Naive B cell (primary cell): Measurements from ENCODE around the gene RABGAP1L. TPM values are rescaled to one million over a fixed set of nuclear protein-coding genes. Genes with fewer than 3 reads are reported as not detected.
A peak's percentile ranks its signal among the peaks of the same experiment; 100 is the strongest.

Experiments used
- ATAC-seq, 2 donors: fragments of 150-1000 bp; cut with Tn5 transposase; 2 replicates each; pipeline ENCODE4 v1.10.0; 2021; ENCODE audit warnings: low read depth in 2 of 2, mild to moderate bottlenecking in 2 of 2, moderate library complexity in 2 of 2
- DNase-seq: peaks from one replicate; pipeline ENCODE4 v3.0.0; 2022
- H3K27ac Mint-ChIP-seq, 6 donors: one replicate each; pipeline ENCODE4 v1.8.0; 2020 to 2022; ENCODE audit warnings: mild to moderate bottlenecking in 6 of 6, mixed read lengths in 6 of 6, moderate library complexity in 5 of 6, inconsistent platforms in 2 of 6
- H3K27me3 Mint-ChIP-seq, 3 donors: one replicate each; pipeline ENCODE4 v1.8.0; 2021 to 2022; ENCODE audit warnings: mixed read lengths in 3 of 3, mild to moderate bottlenecking in 1 of 3
- H3K36me3 Mint-ChIP-seq, 2 donors: one replicate each; pipeline ENCODE4 v1.8.0; 2020 to 2022; ENCODE audit warnings: mixed read lengths in 2 of 2, inconsistent platforms in 1 of 2, mild to moderate bottlenecking in 1 of 2
- H3K4me1 Mint-ChIP-seq, 3 donors: one replicate each; pipeline ENCODE4 v1.8.0; 2020 to 2022; ENCODE audit warnings: mixed read lengths in 3 of 3, inconsistent platforms in 1 of 3, mild to moderate bottlenecking in 1 of 3, moderate library complexity in 1 of 3
- H3K4me3 Mint-ChIP-seq, 8 donors: one replicate each; pipeline ENCODE4 v1.8.0; 2020 to 2022; ENCODE audit warnings: mild to moderate bottlenecking in 8 of 8, mixed read lengths in 8 of 8, moderate library complexity in 8 of 8, inconsistent platforms in 2 of 8
- H3K9me3 Mint-ChIP-seq, 7 donors: one replicate each; pipeline ENCODE4 v1.8.0; 2020 to 2022; ENCODE audit warnings: mixed read lengths in 7 of 7, mild to moderate bottlenecking in 5 of 7, inconsistent platforms in 2 of 7, moderate library complexity in 1 of 7
- polyA plus RNA-seq, 6 donors: library from polyadenylated mRNA; unstranded; fragments of 300-500 nt; fragmentation: Illumina TruSeq; gene quantifications; one replicate each; pipeline ENCODE4 v1.2.3, GENCODE V29; 2021; ENCODE audit warnings: low read depth in 6 of 6

The RABGAP1L gene
- polyA plus RNA-seq, 6 donors from 2014 or later: 24.0 to 90.2 (median 79.0) TPM

DNA sequence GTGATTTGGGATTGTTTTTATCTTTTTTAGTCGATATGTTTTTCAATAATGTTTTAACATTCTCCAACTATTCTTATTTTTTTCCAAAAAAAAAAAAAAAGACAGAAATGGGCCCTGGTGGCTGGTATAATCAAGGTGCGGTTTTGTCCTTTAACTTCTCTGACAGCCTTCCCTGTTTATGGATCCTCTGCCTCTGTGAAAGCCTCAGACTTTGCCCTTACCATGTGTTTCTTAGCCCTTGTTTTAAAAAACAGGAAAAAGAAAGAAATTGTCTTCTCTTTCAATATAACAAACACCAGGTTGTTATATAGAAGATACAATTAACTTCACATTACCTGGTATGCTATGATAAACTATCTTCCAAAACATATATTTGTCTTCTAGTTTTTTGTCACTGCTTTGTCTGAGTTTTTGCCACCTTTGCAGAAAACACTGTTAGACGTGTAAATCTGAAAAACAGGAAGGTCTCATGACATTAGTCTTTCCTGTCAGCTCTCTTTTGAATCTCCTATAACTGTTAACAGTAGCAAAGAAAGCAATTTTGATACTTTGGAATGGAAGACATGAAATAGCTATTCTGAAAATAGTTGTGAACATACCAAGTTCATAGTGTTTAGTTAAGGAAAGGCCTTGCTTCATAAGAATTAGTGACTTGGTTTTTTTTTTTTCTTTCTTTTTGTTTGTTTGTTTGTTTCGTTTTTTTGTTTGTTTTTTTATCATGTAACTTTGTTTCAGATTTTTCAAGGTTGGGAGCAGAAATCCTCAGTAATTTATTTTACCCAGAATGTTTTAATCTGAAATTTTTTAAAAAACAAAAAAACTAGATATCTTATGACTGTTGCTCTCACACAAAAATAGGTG, 808.8 kb downstream of the RABGAP1L start:
- ATAC-seq (peak; percentile 42 to 51), DNase-seq (no peak)
- Mint-ChIP-seq H3K27ac (peak overlapping the region; percentile 54 to 88 (median 78)), H3K9me3 (no peaks in the 10 kb centered on the region), H3K4me3 (peak overlapping the region in 7 of 8 donors; percentile 41 to 78 (median 57)), H3K36me3 (peaks cover 0 to 3% of the 10 kb centered on the region in 2 donors), H3K4me1 (peaks cover 35 to 70% (median 51%) of the 10 kb centered on the region in 3 donors), H3K27me3 (no peaks in the 10 kb centered on the region)

DNA sequence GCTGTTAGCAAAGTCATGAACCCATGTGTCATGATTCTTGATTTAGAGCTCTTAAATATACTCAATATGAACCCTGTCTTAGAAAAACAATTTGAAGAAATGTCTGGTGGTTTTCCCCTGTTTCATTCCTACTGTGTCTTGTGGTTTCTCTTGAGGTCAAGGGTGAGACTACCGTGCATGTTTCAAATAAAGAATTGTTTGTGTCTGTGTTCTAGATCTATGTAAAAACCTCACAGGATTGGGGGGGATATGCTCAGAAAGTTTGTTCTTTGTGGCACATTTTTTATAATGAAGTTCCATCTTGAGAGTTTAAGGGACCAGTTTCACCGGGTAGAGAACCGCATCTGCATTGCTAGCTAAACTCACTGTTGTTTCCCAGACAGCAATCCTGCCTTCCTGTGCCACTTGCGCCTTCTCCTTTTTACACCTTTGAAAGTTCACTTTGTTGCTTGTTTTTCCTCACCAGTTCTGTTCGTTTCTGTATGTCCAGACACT, 809.5 kb downstream of the RABGAP1L start:
- no peak for DNase-seq
- Mint-ChIP-seq H3K27ac (peak overlapping the region; percentile 30 to 88 (median 77)), H3K9me3 (no peaks in the 10 kb centered on the region), H3K27me3 (no peaks in the 10 kb centered on the region), H3K4me1 (peaks cover 38 to 64% (median 44%) of the 10 kb centered on the region in 3 donors), H3K4me3 (peak overlapping the region; percentile 41 to 84 (median 60)), H3K36me3 (peaks cover 3 to 5% of the 10 kb centered on the region in 2 donors)
- ATAC-seq: peak; percentile 67

DNA sequence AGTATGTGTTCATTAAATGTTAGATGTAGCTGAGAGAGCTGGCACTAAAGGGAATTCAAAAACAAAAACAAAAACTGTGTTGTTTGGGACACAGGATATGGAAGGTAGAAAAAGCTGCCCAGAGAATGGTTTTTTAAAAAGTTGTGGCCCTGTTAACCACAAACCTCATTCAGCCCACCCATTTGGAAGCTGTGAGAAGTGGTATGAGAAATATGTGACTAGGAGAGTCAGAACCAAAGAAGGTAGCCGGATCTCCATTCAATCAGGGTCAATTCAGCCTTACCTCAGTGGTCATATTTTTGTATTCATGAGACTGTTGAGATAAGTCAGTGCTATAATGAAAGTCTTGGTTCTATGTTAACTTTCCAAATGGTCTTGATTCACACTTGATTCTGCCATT, 810.7 kb downstream of the RABGAP1L start:
- H3K36me3 Mint-ChIP-seq: peaks cover 9 to 17% of the 10 kb centered on the region in 2 donors
- H3K9me3 Mint-ChIP-seq: no peaks in the 10 kb centered on the region
- ATAC-seq (no peak), DNase-seq (no peak)
- H3K27ac Mint-ChIP-seq: peak overlapping the region in 3 of 6 donors; percentile 12 to 77 (median 66)
- H3K27me3 Mint-ChIP-seq: no peaks in the 10 kb centered on the region
- H3K4me3 Mint-ChIP-seq: no peak overlapping the region
- peaks cover 29 to 53% (median 33%) of the 10 kb centered on the region in 3 donors for H3K4me1 Mint-ChIP-seq

DNA sequence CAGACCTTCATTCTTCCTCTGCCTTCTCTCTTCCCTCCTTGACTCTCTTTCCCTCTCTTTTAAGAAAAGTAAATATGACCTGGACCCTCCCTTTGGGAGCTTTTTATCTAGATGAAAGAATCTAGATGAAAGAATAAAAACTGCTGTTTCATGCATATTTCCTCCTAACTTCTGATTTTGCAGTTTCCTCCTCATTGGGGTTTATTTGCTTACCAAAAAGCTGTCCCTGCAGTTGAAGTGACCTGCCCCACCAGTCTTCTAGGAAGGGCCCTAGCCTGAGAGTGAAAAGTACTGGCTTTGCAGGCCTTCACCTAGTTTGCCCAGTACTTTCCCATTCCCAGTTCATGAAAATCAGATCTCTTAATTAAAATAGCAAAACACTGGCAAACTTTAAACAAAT, 812.1 kb downstream of the RABGAP1L start:
- Mint-ChIP-seq H3K4me3 (no peak overlapping the region), H3K9me3 (no peaks in the 10 kb centered on the region), H3K4me1 (peaks cover 19 to 40% (median 21%) of the 10 kb centered on the region in 3 donors), H3K27me3 (no peaks in the 10 kb centered on the region), H3K36me3 (peaks cover 17 to 30% of the 10 kb centered on the region in 2 donors), H3K27ac (peak overlapping the region in 4 of 6 donors; percentile 30 to 87 (median 44))
- DNase-seq: no peak
- no peak for ATAC-seq

DNA sequence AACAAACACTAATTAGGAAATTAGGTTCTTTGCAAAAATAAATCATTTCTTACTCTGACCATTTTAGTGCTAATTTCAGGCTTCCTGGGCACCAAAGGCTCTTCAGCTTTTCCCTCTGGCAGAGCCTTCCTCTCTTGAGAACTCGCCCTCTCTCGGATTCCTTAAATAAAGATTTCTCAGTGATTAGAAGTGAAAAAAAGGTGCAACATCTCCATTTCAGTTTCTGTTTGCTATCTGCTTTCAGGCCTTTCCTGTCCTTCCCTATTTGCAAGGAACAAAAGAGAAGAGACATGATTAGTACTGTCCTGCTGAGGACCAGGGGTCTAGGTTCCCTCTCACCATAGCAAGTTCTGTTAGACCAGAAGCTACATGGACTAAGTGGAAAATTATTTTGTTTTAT, 812.6 kb downstream of the RABGAP1L start:
- DNase-seq (no peak), ATAC-seq (no peak)
- Mint-ChIP-seq H3K36me3 (peaks cover 17 to 30% of the 10 kb centered on the region in 2 donors), H3K27ac (peak overlapping the region in 4 of 6 donors; percentile 18 to 87 (median 46)), H3K9me3 (no peaks in the 10 kb centered on the region), H3K27me3 (no peaks in the 10 kb centered on the region), H3K4me3 (no peak overlapping the region), H3K4me1 (peaks cover 17 to 38% (median 19%) of the 10 kb centered on the region in 3 donors)

DNA sequence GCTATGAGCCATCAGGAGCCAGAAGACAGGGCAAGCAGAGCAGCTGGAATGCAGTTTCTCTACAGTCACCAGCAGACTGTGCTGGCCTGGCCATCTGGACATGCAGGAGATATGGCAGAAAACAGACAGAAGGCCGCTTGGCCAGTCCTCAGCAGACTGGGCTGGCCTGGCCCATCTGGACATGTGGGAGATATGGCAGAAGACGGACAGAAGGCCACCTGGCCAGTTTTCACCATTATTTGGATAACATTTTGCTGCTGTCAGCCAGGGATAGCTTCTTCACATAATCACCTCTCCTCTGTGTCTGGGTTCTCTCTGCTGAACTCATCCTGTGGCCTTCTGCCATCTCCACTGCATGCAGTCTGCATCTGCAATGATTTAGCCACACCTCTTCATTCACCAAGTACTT, 815.4 kb downstream of the RABGAP1L start:
- no peak overlapping the region for H3K4me3 Mint-ChIP-seq
- H3K36me3 Mint-ChIP-seq: peaks cover 17 to 30% of the 10 kb centered on the region in 2 donors
- H3K27ac Mint-ChIP-seq: peak overlapping the region in 1 of 6 donors; percentile 68
- DNase-seq (no peak), ATAC-seq (no peak)
- H3K4me1 Mint-ChIP-seq: peaks cover 3 to 11% (median 5%) of the 10 kb centered on the region in 3 donors
- H3K27me3 Mint-ChIP-seq: no peaks in the 10 kb centered on the region
- H3K9me3 Mint-ChIP-seq: no peaks in the 10 kb centered on the region

DNA sequence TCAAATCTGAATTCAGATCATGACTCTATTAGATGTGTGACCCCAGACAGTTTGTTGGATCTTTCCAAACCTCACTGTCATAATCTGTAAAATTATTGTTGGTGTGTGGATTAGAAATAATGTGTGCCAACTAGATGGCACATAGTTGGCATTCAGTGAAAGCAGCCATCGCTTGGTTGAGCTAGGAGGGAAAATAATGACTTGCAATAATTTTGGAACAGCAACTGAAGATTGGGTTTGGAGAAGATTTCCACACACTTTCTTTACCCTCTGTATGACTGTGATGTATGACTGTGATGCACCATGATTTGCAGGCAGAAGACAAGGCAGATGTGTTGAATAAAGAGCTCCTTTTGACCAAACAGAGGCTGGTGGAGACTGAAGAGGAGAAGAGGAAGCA, 816.4 kb downstream of the RABGAP1L start:
- no peak for DNase-seq
- Mint-ChIP-seq H3K27me3 (no peaks in the 10 kb centered on the region), H3K9me3 (no peaks in the 10 kb centered on the region), H3K36me3 (peaks cover 23 to 38% of the 10 kb centered on the region in 2 donors), H3K27ac (peak overlapping the region in 1 of 6 donors; percentile 8), H3K4me3 (no peak overlapping the region), H3K4me1 (peaks cover 5 to 10% (median 7%) of the 10 kb centered on the region in 3 donors)
- no peak for ATAC-seq

DNA sequence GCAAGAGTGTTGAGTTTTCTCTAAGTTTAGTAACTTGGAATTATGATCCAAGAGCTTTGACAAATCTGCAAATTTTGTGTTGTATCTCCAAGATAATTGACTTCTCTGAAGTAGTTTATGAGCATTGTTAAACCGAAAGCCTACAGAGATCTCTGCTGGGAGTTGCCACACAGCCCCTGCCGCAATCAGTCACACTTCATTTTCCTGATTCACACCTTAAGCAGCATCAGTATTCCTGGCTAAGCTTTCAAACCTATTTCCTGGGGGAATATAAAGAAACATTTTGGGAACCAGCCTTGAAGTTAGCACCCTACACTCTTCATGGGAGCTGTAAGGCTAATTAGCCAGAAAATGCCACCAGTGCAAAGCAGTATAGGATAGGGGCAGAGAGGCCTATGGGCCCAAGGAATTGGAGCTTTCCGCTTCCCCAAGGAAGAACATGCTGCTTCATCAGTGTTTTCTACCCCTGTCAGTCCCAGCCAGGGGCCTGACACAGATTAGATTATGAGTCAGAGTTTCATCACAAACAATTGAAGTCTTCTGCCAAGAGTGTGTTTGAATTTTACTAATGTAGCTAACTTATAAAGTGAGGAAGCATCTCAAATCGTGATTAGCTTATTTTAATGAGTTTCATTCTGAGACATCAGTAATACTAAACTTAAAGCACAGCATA, 817.3 kb downstream of the RABGAP1L start:
- Mint-ChIP-seq H3K27me3 (no peaks in the 10 kb centered on the region), H3K4me1 (peaks cover under 1 to 7% (median 7%) of the 10 kb centered on the region in 3 donors), H3K4me3 (no peak overlapping the region), H3K27ac (peak overlapping the region in 2 of 6 donors; percentile 5 to 13), H3K9me3 (no peaks in the 10 kb centered on the region), H3K36me3 (peaks cover 23 to 38% of the 10 kb centered on the region in 2 donors)
- DNase-seq (no peak), ATAC-seq (no peak)

DNA sequence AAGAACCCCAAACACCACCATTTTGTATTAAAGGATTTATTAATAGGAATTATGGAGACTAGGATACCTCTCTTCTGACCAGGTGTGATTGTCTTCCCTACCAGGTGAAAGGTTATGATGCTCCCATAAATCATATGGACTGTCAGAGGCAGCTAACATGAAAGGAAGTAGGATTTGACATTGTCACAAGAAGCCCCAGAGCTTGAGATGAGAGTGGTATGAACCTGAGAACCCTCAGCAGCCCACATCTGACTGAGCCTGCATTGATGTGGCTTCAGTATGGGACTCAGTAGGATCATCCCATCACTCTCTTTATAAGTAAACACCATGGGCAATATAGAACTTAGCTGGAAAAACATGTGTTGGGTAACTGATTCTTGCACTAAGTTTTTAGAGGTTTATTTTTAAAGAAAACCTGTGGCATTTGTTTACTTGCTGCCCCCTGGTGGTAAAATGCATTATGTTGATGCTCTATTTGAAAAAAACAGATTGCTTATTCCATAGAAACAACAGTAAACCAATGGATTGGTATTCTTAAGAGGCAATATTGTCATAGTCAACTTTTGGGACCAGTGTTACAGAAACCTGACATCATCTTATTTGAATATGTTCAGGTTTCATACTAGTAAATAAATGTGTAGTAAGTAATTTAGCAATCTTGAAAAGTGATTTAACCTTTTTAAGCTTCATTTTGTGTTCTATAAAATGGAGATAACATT, 823.8 kb downstream of the RABGAP1L start:
- no peak overlapping the region for H3K4me3 Mint-ChIP-seq

DNA sequence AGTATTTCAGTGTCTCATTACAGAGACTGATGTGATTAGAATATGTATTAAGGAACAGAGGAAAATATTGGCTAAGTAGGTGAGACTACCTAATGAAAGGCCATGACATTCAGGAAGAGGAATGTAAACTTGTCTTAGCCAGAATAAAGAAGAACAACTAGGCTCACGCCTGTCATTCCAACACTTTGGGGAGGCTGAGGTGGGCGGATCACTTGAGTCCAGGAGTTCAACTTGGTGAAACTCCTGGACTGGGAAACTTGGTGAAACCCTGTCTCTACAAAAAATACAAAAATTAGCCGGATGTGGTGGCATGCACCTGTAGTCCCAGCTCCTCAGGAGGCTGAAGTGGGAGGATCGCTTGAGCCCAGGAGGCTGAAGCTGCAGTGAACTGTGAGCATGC, 825.6 kb downstream of the RABGAP1L start:
- DNase-seq: no peak
- no peaks in the 10 kb centered on the region for H3K27me3 Mint-ChIP-seq
- H3K27ac Mint-ChIP-seq: peak overlapping the region in 2 of 6 donors; percentile 42 to 47
- ATAC-seq: no peak
- H3K4me1 Mint-ChIP-seq: peaks cover 4 to 11% (median 11%) of the 10 kb centered on the region in 3 donors
- H3K9me3 Mint-ChIP-seq: peaks cover 0 to 2% (median 0%) of the 10 kb centered on the region in 7 donors
- H3K36me3 Mint-ChIP-seq: peaks cover 7 to 32% of the 10 kb centered on the region in 2 donors
- no peak overlapping the region for H3K4me3 Mint-ChIP-seq

More for the DNA sequence above, 823.8 kb downstream of the RABGAP1L start:
- DNase-seq (peak; percentile 43), ATAC-seq (no peak)
- Mint-ChIP-seq H3K4me1 (peaks cover 0 to 7% (median 2%) of the 10 kb centered on the region in 3 donors), H3K9me3 (peaks cover 0 to 2% (median 0%) of the 10 kb centered on the region in 7 donors), H3K36me3 (peaks cover 8 to 32% of the 10 kb centered on the region in 2 donors), H3K27me3 (no peaks in the 10 kb centered on the region), H3K27ac (no peak overlapping the region)

DNA sequence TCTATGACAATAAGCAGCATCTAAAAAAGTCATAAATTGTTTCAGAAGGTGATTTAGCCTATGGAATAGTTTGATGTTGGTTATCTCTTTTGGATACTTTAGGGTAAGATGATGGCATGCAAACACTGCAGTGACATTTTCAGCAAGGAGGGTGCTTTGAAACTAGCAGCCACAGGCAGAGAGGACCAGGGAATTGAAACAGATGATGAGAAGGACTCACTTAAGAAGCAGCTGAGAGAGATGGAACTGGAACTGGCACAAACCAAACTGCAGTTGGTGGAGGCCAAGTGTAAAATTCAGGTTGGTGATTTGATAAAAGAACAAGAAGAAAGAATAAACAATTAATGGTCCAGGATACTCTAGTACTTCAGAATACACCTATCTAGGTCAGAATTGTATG, 829.2 kb downstream of the RABGAP1L start:
- ATAC-seq: no peak
- Mint-ChIP-seq H3K4me3 (no peak overlapping the region), H3K27me3 (no peaks in the 10 kb centered on the region), H3K9me3 (peaks cover 0 to 2% (median 0%) of the 10 kb centered on the region in 7 donors), H3K36me3 (peaks cover 0 to 7% of the 10 kb centered on the region in 2 donors), H3K27ac (peak overlapping the region in 2 of 6 donors; percentile 15 to 65), H3K4me1 (peaks cover 10 to 17% (median 13%) of the 10 kb centered on the region in 3 donors)
- no peak for DNase-seq

DNA sequence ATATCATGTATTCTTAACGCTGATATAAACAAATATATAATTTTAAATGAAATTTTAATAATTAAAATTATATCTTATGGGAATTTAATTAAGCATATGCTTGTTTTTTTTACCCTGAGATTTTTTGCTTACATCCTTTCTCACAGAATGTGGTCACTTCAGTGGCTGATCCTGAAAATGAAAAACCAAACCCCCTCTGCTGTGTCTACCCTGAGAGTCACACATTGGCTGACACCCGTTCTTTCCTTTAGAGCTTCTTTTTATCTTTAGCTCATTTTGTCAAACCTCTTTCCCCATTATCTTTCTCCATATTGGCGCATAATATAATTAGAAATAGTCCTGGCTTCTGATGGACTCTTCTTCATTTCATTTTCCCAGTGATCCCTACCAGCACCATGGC, 829.7 kb downstream of the RABGAP1L start:
- Mint-ChIP-seq H3K4me1 (peaks cover 10 to 17% (median 13%) of the 10 kb centered on the region in 3 donors), H3K27ac (peak overlapping the region in 4 of 6 donors; percentile 1 to 94 (median 62)), H3K36me3 (peaks cover 0 to 7% of the 10 kb centered on the region in 2 donors), H3K27me3 (no peaks in the 10 kb centered on the region), H3K4me3 (peak overlapping the region in 1 of 8 donors; percentile 18), H3K9me3 (peaks cover 0 to 2% (median 0%) of the 10 kb centered on the region in 7 donors)
- DNase-seq: no peak
- no peak for ATAC-seq
